NCI-H2171 treated with DMSO at 0.1 percent for 48 hours (cell line): ENCODE data around the gene COMMD1.
"Not testable (repeated sequence)": the region's sequence is repeated elsewhere in the genome, so short reads cannot be mapped to it uniquely, and the experiment has no call there.

Experiments
- DNase-seq: peaks from one replicate; lab custom pipeline; 2025; lab: John Stamatoyannopoulos, UW

The COMMD1 gene

GRCh38 chr2:61924895-61925663 is 19.6 kb downstream of the COMMD1 start:
- DNase-seq: no peak

DNA sequence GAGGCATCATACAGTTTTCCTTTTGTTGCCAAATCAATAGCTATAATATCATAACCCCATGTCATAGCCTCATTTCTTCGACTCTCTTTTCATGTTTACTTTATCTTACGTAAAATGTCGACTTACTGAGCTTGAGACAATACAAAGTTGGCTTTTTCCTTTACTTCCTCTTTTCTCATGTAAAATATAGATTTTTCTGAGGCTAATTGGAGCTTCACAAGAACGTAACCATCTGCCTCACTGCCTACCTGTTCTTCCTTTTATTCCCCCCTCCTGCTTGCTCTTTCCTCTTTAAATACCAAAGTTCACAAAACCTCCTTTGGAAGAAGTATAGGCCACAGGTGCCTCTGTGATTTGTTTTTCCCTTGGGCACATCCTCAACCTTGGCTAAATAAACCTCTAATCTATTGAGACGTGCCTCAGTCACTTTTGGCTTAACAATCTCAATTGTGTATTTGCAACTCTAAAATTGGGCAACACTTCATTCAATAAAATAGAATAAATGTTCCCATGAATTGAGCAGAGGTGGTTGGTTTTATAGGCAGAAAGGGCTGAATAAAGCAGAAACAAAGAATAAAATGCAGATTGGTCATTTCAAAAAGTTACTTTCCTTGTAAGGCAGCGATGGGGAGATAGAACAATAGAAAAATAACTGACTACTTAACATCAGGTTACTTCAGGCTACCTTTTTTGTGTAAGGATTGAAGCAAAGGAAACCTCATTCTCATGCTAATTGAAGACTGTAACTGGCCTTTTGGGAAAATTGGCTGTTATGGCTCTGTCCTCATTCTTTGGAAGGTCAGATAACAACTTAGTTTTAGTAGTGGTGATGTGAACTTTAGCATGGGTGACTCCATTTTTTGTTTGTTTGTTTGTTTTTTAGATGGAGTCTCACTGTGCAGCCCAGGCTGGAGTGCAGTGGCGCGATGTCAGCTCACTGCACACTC is 21.3 kb downstream of the COMMD1 start:
- no peak for DNase-seq

DNA sequence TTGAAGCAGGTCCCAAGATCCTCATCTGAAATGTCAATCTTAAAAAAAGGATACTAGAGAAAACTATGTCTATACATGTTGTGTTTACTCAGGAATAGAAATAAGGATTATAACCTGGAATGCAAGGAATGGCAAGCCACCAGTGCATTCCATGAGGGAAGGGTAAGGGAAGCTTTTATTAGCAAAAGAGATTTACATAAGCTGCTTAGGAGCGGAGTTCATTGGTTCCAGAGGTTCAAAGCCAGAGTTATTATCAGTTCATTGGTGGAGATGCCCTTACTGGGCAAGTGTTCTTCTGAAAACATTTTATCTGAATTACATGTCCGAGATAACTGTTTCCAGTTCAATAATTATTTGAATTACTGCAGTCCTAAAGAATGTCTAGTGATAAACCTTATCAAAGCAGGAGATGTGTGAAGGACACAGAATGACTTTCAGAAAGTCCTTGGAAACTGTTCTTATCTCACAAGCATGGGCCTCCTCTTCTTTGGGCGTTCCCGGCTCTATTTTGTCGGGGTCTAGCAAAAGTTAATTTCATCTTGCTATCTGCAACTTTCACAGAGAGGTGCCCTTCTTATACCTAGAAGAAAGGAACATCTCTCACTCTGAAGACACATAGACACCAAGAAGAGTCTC is 23.5 kb downstream of the COMMD1 start:
- DNase-seq: no peak

- DNase-seq: no peak
Observed at GRCh38 chr2:61937098-61937497, 31.6 kb downstream of the COMMD1 start.

- peak; percentile 56 for DNase-seq
Observed at GRCh38 chr2:61937886-61938285, 32.4 kb downstream of the COMMD1 start.

DNA sequence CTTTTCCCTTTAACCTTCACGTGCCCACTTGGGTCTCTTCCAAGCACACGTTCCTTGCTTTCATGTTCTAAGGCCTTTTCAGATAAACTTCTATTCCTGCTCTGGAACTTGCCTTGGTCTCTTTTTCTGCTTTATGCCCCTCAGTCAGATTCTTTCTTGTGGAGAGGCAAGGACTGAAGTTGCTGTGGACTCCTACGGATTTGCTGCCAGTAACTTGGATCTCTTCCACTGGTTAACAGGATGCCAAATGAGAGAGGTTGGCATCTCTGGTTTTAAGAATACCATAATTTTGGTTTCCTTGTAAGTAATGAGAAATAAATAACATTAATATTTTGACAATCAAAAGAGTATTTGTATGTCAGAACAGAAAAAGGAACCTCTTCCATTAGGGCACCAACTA is 33.0 kb downstream of the COMMD1 start:
- no peak for DNase-seq

GRCh38 chr2:61943251-61943650 is 37.8 kb downstream of the COMMD1 start:
- no peak for DNase-seq

DNA sequence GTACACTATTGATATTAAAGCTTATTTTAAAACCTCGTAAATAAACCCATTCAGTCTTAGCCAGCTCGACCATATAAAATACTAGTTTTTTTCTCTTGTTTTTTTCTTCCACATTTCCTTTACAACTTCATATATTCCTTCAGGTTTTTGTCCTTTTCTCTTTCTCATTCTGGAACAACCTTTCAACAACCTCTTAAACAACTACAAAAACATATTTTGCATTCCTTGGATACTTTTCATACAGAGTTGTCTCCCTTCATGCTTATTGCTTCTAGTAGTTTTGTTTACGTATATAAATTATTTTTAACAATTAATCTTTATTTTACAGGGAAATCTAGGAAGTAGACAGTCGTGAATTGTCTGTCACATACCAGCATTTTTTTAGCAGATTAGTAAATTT is 41.2 kb downstream of the COMMD1 start:
- no peak for DNase-seq

DNA sequence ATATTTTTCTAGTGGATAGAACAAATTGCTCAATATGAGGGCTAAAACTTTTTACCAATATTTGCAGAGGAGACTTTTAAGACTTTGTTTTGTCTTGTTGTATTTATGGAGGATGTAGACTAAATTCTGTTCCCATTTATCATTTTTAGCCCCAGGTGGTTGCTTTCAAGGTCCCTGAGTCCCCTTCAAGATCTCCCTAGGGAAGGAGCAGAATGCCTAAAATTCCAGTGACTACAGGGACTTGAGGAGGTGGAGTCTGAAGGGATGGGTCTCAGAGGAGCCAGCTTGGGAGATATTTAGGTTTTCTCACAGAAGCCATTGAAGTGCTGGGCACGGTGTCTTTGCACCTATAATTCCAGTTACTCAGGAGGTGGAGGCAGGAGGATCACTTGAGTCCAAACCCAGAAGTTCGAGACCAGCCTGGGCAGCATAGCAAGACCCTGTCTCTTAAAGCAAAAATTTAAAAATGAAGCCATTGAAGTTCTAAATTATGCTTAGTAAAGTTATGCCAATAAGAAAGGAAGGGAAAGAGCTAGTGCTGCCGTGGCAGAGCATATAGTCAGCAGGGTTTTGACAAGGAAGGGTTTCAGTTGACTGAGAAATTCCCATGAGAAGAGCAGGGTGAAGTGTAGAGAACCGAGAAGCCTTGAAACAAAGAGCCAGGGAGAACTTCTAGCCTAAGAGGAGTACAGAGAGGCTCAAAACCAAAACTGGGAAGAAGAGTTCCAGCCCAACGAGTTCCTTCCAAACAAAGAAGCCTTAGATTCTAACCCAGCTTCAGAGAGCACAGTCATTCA is 43.4 kb downstream of the COMMD1 start:
- DNase-seq: no peak

GRCh38 chr2:61949458-61949713 is 43.9 kb downstream of the COMMD1 start:
- DNase-seq: no peak

GRCh38 chr2:61949714-61950560 is 44.5 kb downstream of the COMMD1 start:
- DNase-seq: no peak

GRCh38 chr2:61950571-61951315 is 45.3 kb downstream of the COMMD1 start:
- DNase-seq: no peak

DNA sequence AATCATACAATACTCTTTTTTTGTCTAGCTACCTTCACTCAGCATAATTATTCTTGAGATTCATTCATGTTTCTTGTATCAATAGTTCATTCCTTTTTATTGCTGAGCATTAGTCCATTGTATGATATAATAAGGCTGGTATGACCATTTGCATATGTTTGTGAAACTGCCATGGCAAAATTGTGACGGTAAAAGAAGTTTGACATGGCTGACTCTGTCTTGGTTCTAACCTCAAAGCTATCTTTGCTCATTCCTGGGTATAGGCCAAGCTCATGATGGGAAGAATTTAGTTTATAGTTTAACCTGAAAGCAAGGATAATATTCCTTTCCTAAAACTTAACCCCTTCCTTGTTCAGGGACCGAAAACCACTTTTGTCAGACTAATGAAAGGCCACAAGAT is 46.4 kb downstream of the COMMD1 start:
- no peak for DNase-seq

GRCh38 chr2:61952288-61952687 is 46.8 kb downstream of the COMMD1 start:
- DNase-seq: no peak

DNA sequence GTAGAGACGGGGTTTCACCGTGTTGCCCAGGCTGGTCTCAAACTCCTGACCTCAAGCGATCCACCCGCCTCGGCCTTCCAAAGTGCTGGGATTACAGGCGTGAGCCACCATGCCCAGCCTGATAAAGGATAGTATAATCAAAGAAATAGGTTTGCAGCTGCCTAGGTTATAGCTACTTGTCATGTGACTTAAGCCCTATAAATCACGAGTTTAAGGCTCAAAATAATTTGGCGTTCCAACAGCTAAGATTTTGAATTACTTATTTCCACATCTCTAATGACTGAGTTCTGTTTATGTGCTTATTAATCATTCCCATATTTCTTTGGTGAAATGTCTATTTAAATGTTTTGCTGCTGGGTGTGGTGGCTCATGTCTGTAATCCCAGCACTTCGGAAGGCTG is 49.4 kb downstream of the COMMD1 start:
- not testable (repeated sequence) for DNase-seq

DNA sequence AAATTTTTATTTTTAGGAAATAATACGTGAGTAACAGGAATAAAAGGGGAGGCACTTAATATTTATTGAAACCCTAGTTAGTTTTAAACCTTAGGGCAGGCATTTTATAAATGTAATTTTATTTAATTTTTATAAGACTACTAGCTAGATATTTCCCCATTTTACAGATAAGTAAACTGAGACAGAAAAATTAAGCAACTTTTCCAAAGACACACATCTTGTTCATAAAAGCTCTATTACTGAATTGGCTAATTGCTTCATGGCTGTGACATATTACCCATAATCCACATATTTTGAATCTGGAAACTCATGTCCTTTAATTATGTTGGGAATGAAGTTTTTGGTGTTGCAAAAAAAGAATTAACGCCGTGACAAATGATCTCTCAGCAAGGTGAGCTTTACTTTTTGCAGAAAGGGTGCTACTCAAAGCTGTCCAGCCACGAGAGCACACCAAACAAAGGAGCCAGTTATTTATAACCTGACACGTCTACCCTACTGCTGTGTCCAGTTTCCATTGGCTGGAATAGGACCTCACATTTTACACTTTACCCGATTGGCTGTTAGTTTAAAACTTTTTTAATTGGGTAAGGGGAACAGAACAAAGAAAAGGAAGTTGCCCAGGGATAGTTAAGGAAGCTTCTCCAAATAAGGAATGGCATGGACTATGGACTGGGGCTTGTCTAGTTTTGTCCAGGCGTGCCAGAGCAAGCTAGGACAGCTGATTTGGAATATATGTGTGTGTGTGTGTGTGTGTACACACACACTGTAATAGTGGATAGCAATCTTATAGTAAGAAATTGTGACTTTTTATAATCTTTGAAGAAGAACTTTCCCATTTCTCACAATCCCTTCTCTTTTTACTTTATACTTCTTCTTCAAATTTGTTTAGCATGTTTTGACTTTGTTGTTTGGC is 54.2 kb downstream of the COMMD1 start:
- DNase-seq: no peak

- no peak for DNase-seq
Observed at GRCh38 chr2:61961231-61961901, 55.9 kb downstream of the COMMD1 start.

DNA sequence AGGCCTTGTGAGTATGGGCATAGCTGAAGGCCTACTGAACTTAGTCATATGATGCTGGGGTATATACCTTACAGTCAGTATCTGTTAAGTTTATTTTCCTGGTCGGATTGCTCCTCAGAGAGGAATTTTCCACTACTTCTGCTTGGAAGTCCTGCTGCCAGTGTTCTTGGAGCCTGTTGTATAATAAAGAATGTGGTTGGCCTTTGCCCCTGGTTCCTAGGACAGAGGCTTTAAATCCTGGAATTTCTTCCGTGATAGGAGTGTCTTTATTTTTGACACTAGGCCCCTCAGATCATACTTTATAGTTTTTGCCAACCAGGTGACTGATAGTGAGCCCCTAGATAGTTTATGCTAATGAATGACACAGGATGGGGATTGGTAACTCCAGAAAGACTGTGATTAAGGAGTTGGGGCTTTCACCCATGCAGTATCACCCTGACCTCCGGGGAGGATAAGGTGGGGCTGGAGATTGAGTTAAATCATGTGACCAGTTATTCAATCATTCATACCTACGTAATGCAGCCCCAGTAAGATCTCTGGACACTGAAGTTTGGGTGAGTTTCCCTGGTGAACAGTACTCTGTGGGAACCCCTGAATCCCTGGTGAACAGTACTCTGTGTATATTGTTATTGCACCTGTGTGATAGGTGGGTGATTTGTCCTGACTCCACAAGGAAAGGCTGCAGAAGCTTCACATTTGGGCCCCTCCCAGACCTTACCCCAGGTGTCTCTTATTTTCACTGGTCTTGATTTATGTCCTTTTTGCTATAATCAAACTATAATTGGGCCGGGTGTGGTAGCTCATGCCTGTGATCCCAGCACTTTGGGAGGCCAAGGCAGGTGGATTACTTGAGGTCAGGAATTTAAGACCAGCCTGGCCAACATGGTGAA is 56.9 kb downstream of the COMMD1 start:
- DNase-seq: no peak
